ENCODE results near the gene PPP1R1B. TPM values are rescaled to one million over a fixed set of nuclear protein-coding genes. Genes with fewer than 3 reads are reported as not detected.

The PPP1R1B gene
- total and polyA plus RNA-seq, 2 donors from 2014 or later, result 22.9 to 31.1 TPM

DNA sequence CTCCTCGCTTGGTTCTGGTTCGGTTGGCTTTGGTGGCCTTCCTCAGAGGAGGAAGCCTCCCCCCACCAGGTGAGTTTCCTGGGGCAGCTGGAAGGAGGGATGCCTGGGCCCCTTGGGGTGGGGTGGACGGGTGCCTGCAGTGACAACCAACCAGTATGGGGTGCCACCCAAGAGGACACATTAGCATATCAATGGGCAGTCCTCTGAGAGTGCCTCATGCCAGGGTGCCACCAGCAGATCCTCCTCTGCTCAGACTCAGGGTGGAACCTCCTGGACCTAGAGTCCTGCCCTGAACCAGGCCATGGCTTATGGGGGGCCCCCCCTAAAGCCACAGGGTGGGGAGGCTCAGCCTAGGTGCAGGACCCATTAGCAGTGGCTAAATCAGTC, 2.7 kb downstream of the PPP1R1B start:
- DNase-seq (no peak), FAIRE-seq (no peak)
- no peak overlapping the region for H3K9ac ChIP-seq (ENCODE audit: low read length in 3 of 3)
- intact Hi-C loops (cut with DNase I), result loop anchor here (10.0 kb wide), 1 partner anchor 85 kb away; no protein-coding TSS in a partner anchor
- H3K36me3 ChIP-seq (ENCODE audit: control insufficient read depth in 2 of 3, insufficient read depth in 3 of 3, low read length in 3 of 3), result no peaks in the 10 kb centered on the region
- peaks cover 2% of the 10 kb centered on the region for H3K27me3 ChIP-seq (ENCODE audit: control insufficient read depth, insufficient read depth, low read length)
- H3K4me1 ChIP-seq (ENCODE audit: control insufficient read depth in 2 of 3, insufficient read depth in 2 of 3, low read depth in 1 of 3, low read length in 3 of 3), result peaks cover 0 to 3% (median 0%) of the 10 kb centered on the region in 3 donors
- no peaks in the 10 kb centered on the region for H3K9me3 ChIP-seq (ENCODE audit: control insufficient read depth in 2 of 3, insufficient read depth in 1 of 3, low read length in 3 of 3)
- H3K4me3 ChIP-seq (ENCODE audit: low read length in 3 of 3), result no peak overlapping the region
- no peak overlapping the region for H3K27ac ChIP-seq (ENCODE audit: low read depth in 2 of 2, low read length in 2 of 2)
- TF ChIP-seq, protein P1, sequence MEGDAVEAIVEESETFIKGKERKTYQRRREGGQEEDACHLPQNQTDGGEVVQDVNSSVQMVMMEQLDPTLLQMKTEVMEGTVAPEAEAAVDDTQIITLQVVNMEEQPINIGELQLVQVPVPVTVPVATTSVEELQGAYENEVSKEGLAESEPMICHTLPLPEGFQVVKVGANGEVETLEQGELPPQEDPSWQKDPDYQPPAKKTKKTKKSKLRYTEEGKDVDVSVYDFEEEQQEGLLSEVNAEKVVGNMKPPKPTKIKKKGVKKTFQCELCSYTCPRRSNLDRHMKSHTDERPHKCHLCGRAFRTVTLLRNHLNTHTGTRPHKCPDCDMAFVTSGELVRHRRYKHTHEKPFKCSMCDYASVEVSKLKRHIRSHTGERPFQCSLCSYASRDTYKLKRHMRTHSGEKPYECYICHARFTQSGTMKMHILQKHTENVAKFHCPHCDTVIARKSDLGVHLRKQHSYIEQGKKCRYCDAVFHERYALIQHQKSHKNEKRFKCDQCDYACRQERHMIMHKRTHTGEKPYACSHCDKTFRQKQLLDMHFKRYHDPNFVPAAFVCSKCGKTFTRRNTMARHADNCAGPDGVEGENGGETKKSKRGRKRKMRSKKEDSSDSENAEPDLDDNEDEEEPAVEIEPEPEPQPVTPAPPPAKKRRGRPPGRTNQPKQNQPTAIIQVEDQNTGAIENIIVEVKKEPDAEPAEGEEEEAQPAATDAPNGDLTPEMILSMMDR (IDR thresholded peaks at IDR 0.05; ENCODE audit: borderline replicate concordance, extremely low read depth, insufficient read depth), result no peak

DNA sequence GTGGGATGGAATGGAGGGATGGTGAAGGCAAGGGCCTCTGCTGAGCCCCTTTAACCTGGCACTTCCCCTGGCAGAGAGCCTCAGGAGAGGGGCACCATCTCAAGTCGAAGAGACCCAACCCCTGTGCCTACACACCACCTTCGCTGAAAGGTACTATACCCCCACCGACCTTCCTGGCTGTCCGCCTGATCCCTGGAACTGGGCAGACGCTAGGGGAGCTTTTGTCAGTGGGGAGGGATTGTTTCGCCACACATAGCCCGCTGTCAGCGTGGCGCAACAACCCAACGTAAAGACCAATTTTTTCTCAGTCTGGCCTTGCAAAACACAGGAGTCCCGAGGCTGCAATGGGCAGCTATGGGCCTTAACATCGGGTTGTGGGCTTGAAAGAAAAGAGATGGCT, 3.1 kb downstream of the PPP1R1B start:
- TF ChIP-seq, protein P1 (IDR thresholded peaks at IDR 0.05; ENCODE audit: borderline replicate concordance, extremely low read depth, insufficient read depth), result no peak
- H3K9me3 ChIP-seq (ENCODE audit: control insufficient read depth in 2 of 3, insufficient read depth in 1 of 3, low read length in 3 of 3), result no peaks in the 10 kb centered on the region
- intact Hi-C loops (cut with DNase I), result loop anchor here (10.0 kb wide), 1 partner anchor 85 kb away; no protein-coding TSS in a partner anchor
- H3K4me3 ChIP-seq (ENCODE audit: low read length in 3 of 3), result no peak overlapping the region
- DNase-seq, result no peak
- no peak overlapping the region for H3K9ac ChIP-seq (ENCODE audit: low read length in 3 of 3)
- no peaks in the 10 kb centered on the region for H3K36me3 ChIP-seq (ENCODE audit: control insufficient read depth in 2 of 3, insufficient read depth in 3 of 3, low read length in 3 of 3)
- H3K4me1 ChIP-seq (ENCODE audit: control insufficient read depth in 2 of 3, insufficient read depth in 2 of 3, low read depth in 1 of 3, low read length in 3 of 3), result peaks cover 0 to 6% (median 0%) of the 10 kb centered on the region in 3 donors
- no peak for FAIRE-seq
- H3K27ac ChIP-seq (ENCODE audit: low read depth in 2 of 2, low read length in 2 of 2), result no peak overlapping the region
- peaks cover 2% of the 10 kb centered on the region for H3K27me3 ChIP-seq (ENCODE audit: control insufficient read depth, insufficient read depth, low read length)

DNA sequence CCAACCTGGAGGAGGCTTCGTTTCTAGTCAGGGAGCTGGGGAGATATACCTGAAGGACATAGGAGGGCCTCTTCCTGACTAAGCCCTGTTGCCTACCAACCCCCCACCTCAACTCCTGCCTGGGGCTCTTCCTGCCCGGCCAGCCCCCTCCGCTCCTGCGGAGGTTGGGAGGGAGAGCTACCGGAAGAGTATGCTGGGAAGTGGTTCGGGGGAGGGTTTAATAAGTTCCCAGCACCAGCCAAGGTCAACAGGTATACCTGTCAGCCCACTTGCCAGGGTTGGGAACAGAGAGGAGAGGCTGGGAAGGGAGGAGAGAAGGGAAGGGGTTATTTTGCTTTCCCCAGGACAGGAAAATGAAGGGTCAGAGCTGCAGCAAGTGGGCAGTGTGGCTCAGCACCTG, 4.7 kb downstream of the PPP1R1B start:
- intact Hi-C loops (cut with DNase I), result no loop called here
- peak in 3 of 5 donors; percentile 44 to 74 (median 61) for DNase-seq
- Histone ChIP-seq H3K36me3 (ENCODE audit: control insufficient read depth in 2 of 3, insufficient read depth in 3 of 3, low read length in 3 of 3) (no peaks in the 10 kb centered on the region), H3K4me1 (ENCODE audit: control insufficient read depth in 2 of 3, insufficient read depth in 2 of 3, low read depth in 1 of 3, low read length in 3 of 3) (peaks cover 0 to 9% (median 5%) of the 10 kb centered on the region in 3 donors), H3K4me3 (ENCODE audit: low read length in 3 of 3) (no peak overlapping the region), H3K9me3 (ENCODE audit: control insufficient read depth in 2 of 3, insufficient read depth in 1 of 3, low read length in 3 of 3) (no peaks in the 10 kb centered on the region), H3K27me3 (ENCODE audit: control insufficient read depth, insufficient read depth, low read length) (peaks cover under 1% of the 10 kb centered on the region), H3K27ac (ENCODE audit: low read depth in 2 of 2, low read length in 2 of 2) (peak overlapping the region in 1 of 2 donors; percentile 51), H3K9ac (ENCODE audit: low read length in 3 of 3) (no peak overlapping the region)
- FAIRE-seq, result no peak
- TF ChIP-seq, protein P1 (IDR thresholded peaks at IDR 0.05; ENCODE audit: borderline replicate concordance, extremely low read depth, insufficient read depth), result no peak
